ENCODE data around the gene HLA-DPA1. TPM values are rescaled to one million over a fixed set of nuclear protein-coding genes. Genes with fewer than 3 reads are reported as not detected.
A peak's percentile ranks its signal among the peaks of the same experiment; 100 is the strongest.

Gene HLA-DPA1
- total RNA-seq, 1 donor from 2014 or later = 491 TPM

DNA sequence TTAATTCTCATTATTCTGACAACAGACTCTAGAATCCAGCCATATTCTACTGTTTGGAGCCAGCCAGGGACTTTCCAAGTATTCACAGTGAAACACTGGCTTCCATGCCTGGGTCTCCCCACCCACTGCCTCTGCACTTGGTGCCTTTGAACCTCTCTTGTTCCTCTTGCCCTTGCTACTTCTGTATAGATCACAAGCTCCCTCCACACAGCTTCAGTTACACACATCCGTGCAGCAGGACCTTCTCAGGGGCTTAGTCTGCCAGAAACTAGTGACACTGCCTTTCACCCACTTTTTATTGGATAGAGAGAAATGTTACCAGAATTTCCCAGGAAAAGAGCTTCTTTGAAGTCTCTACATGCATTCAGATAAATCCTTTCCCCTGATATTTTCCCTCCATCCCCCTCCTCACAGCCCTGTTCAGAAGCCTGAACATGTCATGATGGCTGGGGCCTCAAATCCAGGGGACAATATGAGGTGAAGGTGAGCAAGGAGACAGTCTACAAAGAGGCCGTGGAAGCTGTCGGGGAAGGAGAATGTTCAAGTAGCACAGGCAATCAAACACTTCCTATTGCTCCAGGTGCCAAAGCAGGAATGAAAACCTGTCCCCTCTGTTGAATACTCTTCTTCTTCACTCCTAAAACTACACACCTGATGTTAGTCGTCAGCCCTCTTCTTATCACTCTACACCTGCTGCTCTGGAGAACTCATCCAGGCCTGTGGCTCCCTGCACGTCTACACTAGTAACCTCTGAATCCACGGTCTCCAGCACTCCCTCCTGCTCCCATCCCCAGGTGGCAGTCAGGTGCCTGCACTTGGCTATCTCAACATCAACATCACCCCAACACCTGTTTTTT lies 43.9 kb downstream of the HLA-DPA1 start:
- ATAC-seq = peak; percentile 98
- DNase-seq = no peak
- Histone ChIP-seq H3K4me1 (peaks cover 7% of the 10 kb centered on the region), H3K9me3 (no peaks in the 10 kb centered on the region), H3K27me3 (no peaks in the 10 kb centered on the region), H3K4me3 (no peak overlapping the region), H3K36me3 (no peaks in the 10 kb centered on the region), H3K27ac (peak overlapping the region; percentile 89)
- TF ChIP-seq, protein P1, sequence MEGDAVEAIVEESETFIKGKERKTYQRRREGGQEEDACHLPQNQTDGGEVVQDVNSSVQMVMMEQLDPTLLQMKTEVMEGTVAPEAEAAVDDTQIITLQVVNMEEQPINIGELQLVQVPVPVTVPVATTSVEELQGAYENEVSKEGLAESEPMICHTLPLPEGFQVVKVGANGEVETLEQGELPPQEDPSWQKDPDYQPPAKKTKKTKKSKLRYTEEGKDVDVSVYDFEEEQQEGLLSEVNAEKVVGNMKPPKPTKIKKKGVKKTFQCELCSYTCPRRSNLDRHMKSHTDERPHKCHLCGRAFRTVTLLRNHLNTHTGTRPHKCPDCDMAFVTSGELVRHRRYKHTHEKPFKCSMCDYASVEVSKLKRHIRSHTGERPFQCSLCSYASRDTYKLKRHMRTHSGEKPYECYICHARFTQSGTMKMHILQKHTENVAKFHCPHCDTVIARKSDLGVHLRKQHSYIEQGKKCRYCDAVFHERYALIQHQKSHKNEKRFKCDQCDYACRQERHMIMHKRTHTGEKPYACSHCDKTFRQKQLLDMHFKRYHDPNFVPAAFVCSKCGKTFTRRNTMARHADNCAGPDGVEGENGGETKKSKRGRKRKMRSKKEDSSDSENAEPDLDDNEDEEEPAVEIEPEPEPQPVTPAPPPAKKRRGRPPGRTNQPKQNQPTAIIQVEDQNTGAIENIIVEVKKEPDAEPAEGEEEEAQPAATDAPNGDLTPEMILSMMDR (IDR thresholded peaks at IDR 0.05) = no peak
- intact Hi-C loops (cut with DNase I) = no loop called here

DNA sequence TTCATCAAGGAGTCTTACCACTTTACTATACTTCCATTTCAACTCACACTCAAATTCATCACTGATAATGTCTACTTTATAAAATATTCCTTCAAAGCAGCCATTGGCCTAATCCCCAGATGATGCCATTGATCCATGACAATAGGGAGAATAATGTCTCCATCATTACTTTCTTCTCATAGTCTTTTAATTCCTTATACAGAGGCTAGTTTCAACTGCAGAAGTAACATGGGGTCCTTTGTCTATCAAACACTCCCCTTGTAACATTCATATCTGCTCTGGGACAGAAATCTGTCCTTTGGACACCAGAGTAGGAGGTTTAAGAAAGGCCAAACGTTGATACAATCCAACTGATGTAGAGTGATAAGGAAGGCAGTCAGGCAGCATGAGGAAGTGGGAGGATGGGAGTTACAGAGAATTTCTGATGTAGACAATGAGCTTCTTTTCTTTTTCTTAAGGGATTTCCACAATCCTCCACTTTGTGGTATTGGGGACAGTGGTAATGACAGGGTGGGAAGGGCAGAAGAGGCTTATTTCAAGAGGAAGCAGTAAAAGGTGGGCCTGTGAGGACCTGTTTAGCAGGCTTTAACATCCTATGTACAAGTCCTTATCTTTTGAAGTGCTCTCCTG lies 45.1 kb downstream of the HLA-DPA1 start:
- H3K36me3 ChIP-seq = no peaks in the 10 kb centered on the region
- ATAC-seq (peak; percentile 11), DNase-seq (no peak)
- peak overlapping the region; percentile 89 for H3K27ac ChIP-seq
- intact Hi-C loops (cut with DNase I) = no loop called here
- no peak overlapping the region for H3K4me3 ChIP-seq
- TF ChIP-seq, protein P1 (IDR thresholded peaks at IDR 0.05) = no peak
- H3K4me1 ChIP-seq = peaks cover 7% of the 10 kb centered on the region
- no peaks in the 10 kb centered on the region for H3K9me3 ChIP-seq
- no peaks in the 10 kb centered on the region for H3K27me3 ChIP-seq

DNA sequence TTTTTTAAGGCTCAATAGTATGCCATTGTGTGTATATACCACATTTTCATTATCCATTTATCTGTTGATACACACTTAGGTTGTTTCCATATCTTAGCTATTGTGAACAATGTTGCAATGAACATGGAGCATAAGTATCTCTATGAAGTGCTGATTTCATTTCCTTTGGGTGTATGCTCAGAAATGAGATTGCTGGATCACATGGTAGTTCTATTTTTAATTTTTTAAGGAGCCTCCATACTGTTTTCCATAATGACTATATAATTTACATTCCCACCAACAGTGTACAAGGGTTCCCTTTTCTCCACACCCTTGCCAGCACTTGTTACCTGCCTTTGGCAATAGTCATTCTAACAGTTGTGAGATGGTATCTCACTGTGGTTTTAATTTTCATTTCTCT lies 48.9 kb downstream of the HLA-DPA1 start:
- no peak for ATAC-seq
- no peak for DNase-seq
- peaks cover 10% of the 10 kb centered on the region for H3K4me1 ChIP-seq
- no peak overlapping the region for H3K4me3 ChIP-seq
- H3K27me3 ChIP-seq = no peaks in the 10 kb centered on the region
- intact Hi-C loops (cut with DNase I) = no loop called here
- no peaks in the 10 kb centered on the region for H3K9me3 ChIP-seq
- H3K27ac ChIP-seq = no peak overlapping the region
- TF ChIP-seq, protein P1 (IDR thresholded peaks at IDR 0.05) = no peak
- no peaks in the 10 kb centered on the region for H3K36me3 ChIP-seq

DNA sequence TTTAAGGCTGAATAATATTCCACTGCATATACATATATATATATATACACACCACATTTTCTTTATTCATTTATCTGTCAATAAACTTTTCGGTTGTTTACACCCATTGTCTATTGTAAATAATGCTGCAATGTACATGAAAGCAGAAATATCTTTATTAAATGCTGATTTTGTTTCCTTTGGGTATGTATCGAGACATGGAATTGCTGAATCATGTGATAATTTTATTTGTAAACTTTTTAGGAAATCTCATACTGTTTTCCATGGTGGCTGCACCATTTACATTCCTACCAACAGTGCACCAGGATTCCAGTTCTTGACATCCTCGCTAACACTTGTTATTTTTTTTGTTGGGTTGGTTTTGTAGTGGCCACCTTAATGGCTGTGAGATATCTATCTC lies 49.9 kb downstream of the HLA-DPA1 start:
- no peak for ATAC-seq
- Histone ChIP-seq H3K27ac (no peak overlapping the region), H3K36me3 (no peaks in the 10 kb centered on the region), H3K4me1 (peaks cover 14% of the 10 kb centered on the region), H3K9me3 (no peaks in the 10 kb centered on the region), H3K27me3 (no peaks in the 10 kb centered on the region), H3K4me3 (no peak overlapping the region)
- intact Hi-C loops (cut with DNase I) = no loop called here
- DNase-seq = no peak
- TF ChIP-seq, protein P1 (IDR thresholded peaks at IDR 0.05) = no peak

DNA sequence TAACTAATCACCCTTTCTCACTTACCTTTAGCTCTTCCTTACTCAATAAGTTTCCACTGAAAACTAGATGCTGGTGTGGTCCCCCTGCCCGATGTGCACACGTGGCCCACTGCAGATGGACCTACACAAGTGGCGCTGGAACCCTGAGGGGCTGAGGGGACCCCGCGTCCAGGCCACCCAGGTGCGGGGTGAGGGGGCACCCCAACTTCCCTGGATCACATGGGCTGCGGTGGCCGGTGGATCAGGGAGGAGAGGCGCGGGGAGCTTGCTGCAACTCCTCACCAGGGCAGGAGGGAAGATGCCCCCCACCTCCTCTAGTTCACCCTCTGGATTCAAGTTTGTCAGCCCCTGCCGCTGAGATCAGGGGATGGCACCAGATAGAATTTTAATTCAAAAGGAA lies 51.5 kb downstream of the HLA-DPA1 start:
- H3K9me3 ChIP-seq = no peaks in the 10 kb centered on the region
- DNase-seq (no peak), ATAC-seq (no peak)
- H3K27ac ChIP-seq = no peak overlapping the region
- H3K4me1 ChIP-seq = peaks cover 17% of the 10 kb centered on the region
- TF ChIP-seq, protein P1 (IDR thresholded peaks at IDR 0.05) = no peak
- no peaks in the 10 kb centered on the region for H3K27me3 ChIP-seq
- H3K36me3 ChIP-seq = no peaks in the 10 kb centered on the region
- H3K4me3 ChIP-seq = no peak overlapping the region
- intact Hi-C loops (cut with DNase I) = no loop called here
